HG02678 (cell line): ENCODE measurements around the gene FLYWCH1.
"Not testable (repeated sequence)": the region's sequence is repeated elsewhere in the genome, so short reads cannot be mapped to it uniquely, and the experiment has no call there.

Experiments used
- ATAC-seq: cut with Tn5 transposase; IDR thresholded peaks from one replicate; pipeline ENCODE4 v1.9.1; 2021; ENCODE audit warnings: mild to moderate bottlenecking, moderate library complexity; ENCODE audit not compliant: unreplicated experiment

FLYWCH1 gene

DNA sequence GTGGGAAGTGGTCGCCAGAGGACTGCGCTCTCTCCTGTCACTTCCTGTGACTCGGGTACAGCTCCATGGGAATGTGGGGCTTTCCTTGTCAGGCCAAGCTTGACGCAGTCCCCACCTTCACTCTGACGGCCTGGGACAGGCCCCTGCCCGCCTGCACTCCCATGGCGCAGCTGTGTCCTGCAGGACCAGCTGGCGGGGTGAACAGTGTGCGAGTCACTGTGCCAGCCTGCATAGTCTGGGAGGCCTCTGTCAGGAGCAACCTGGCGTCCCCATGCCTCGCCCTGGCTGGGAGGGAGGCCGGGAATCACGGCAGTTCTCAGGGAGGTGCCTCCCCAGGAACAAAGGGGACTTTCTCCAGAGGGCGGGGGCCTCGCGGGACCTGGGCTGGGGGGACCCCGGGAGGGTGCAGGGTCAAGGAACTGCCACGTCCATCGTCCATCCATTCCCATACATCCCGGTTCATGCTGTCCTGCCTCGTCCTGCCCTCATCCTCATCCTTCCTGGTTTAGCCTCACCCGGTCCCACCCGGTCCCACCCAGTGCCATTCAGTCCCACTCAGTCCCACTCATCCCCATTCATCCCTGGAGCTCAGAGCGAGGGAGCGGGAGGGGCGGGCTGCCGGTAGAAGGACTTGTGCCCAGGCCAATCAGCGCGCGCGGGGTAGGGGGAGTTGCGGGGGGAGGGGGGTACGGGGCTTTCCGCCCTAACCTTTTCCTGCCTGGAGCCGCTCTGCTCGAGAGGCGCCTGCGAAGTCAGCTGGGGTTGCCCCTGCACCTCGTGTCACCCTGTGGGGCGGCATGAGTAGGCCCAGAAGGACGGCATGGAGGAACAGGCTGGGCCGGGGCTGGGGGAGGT, 13.4 kb downstream of the FLYWCH1 start:
- no peak for ATAC-seq

- ATAC-seq: no peak
Observed at GRCh38 chr16:2925951-2926649, 14.4 kb downstream of the FLYWCH1 start.

DNA sequence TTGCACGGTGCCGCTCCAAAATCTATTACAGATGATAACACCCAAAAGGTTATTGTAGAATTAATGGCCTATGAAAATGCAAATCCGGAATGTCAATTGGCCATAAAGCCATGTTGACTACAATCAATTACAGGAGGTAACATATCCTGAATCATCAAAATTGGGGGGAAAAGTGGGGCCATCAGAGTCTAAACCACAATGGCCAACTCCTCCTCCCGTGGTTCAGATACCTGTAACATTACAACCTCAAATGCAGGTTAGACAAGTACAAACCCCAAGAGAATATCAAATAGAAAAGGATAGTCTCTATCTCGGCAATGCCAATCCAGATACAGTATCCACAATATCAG, 14.9 kb downstream of the FLYWCH1 start:
- no peak for ATAC-seq

- peak; percentile 52 for ATAC-seq
Observed at GRCh38 chr16:2927010-2927646, 15.4 kb downstream of the FLYWCH1 start.

DNA sequence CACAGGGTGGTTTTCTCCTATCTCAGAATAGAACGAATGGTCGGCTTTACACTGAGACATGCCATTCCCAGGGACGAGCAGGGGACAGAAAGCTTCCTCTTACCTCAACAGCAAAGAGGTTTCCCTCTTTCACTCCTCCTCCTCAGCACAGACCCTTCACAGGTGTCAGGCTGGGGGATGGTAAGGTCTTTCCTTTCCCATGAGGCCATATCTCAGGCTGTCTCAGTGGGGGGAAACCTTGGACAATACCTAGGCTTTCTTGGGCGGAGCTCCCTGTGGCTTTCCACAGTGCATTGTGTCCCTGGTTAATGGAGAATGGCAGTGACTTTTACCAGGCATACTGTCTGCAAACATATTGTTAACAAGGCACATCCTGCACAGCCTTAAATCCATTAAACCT, 16.4 kb downstream of the FLYWCH1 start:
- ATAC-seq: not testable (repeated sequence)

GRCh38 chr16:2928796-2929195, 17.1 kb downstream of the FLYWCH1 start:
- ATAC-seq: no peak

GRCh38 chr16:2929693-2930092, 18.0 kb downstream of the FLYWCH1 start:
- ATAC-seq: no peak

GRCh38 chr16:2930236-2930635, 18.5 kb downstream of the FLYWCH1 start:
- no peak for ATAC-seq

GRCh38 chr16:2931231-2931914, 19.6 kb downstream of the FLYWCH1 start:
- ATAC-seq: not testable (repeated sequence)

DNA sequence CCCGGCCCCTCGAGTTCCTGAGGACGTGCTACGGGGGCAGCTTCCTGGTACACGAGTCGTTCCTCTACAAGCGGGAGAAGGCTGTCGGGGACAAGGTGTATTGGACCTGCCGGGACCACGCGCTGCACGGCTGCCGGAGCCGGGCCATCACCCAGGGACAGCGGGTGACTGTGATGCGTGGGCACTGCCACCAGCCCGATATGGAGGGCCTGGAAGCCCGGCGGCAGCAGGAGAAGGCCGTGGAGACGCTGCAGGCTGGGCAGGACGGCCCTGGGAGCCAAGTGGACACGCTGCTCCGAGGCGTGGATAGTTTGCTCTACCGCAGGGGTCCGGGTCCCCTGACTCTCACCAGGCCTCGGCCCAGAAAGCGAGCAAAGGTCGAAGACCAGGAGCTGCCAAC, 21.4 kb downstream of the FLYWCH1 start:
- ATAC-seq: no peak

DNA sequence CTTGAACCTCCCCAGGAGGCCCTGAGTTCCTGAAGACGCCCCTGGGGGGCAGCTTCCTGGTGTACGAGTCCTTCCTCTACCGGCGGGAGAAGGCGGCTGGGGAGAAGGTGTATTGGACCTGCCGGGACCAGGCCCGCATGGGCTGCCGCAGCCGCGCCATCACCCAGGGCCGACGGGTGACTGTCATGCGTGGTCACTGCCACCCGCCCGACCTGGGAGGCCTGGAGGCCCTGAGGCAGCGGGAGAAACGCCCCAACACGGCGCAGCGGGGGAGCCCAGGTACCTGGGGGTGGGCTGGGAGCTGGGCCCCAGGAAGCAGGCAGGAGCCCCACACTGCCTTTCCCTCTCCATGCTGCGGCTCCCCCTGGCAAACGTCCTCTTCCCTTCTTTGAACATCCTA, 22.0 kb downstream of the FLYWCH1 start:
- ATAC-seq: no peak

DNA sequence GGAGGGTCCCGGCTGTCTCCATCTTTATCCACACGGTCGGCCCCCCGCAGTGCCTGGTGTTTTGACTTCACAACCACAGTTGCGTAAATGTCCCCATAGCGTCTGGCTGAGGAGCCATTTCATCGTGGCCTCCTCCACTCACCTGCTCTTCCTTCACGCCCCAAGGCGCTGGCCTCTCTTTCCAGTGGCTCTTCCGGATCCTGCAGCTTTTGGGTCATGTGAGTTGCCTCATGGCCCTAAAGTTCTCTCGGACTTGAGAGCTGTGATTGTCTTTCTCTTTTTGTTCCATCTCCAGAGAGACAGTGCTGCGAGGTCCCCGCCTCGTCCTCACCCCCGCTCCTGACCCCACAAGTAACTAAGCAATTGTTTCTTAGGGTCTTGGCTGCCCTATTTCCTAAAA, 22.7 kb downstream of the FLYWCH1 start:
- no peak for ATAC-seq

DNA sequence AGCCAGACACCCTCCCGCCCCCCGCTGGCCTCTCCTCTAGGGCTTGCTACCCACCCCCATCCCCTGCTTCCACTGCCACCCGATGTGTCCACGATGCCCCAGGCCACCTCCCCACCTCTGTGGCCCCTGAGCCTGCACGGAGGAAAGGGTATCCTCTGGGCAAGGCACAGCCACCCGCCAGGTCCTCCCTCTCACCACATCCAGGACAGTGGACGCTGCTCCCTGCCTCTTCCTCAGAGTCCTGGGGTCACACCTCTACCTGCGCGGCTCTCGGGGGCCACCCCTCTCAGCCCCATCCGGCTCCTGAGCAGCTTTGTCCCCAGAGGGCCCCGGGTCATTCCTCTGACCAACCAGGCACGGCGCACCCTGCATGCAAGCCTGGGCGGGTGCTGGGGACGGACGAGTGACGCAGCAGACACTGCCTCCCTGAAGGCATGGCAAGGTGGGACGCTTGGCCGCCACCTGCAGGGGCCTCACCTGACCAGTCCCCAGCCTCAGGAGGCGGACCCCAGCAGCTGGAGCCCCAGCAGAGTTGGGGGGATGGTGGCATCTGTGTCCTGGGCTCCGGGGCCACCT, 24.8 kb downstream of the FLYWCH1 start:
- ATAC-seq: no peak

DNA sequence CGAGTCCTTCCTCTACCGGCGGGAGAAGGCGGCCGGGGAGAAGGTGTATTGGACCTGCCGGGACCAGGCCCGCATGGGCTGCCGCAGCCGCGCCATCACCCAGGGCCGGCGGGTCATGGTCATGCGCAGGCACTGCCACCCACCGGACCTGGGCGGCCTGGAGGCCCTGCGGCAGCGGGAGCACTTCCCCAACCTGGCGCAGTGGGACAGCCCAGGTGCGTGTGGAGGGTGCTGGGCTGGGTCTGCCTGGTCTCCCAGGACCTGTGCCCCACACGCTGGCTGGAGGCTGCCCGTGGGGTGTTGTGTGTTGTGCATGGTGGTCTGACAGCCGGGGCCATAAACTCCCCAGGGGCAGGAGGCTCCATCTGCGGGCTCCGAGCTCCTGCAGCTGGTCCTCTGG, 25.4 kb downstream of the FLYWCH1 start:
- no peak for ATAC-seq

DNA sequence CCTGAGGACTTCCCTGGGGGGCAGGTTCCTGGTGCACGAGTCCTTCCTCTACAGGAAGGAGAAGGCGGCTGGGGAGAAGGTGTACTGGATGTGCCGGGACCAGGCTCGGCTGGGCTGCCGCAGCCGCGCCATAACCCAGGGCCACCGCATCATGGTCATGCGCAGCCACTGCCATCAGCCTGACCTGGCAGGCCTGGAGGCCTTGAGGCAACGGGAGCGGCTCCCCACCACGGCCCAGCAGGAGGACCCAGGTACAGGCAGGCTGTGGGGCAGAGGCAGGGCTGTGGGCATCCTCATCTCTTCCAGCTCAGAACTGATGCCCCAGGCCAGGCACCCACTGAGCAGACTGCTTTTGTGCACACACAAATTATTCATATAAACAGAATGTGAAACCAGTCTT, 26.5 kb downstream of the FLYWCH1 start:
- ATAC-seq: no peak

DNA sequence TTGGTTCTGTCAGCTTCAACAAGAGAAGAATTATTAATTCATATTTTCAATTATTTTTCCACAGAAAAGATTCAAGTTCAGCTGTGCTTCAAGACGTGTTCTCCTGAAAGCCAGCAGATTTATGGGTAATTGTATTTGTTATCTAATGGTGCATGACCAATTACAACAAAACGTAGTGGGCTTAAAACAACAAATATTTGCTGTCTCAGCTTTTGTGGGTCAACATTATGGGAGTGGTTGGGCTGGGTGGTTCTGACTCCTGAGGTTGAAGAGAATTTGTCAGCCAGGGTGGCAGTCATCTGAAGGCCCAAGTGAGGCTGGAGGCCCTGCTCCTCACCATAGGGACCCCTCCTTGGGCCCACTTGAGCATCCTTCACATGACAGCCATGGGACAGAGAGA, 28.2 kb downstream of the FLYWCH1 start:
- no peak for ATAC-seq

GRCh38 chr16:2942045-2942444, 30.3 kb downstream of the FLYWCH1 start:
- no peak for ATAC-seq

- not testable (repeated sequence) for ATAC-seq
Observed at GRCh38 chr16:2943716-2944115, 32.0 kb downstream of the FLYWCH1 start.

DNA sequence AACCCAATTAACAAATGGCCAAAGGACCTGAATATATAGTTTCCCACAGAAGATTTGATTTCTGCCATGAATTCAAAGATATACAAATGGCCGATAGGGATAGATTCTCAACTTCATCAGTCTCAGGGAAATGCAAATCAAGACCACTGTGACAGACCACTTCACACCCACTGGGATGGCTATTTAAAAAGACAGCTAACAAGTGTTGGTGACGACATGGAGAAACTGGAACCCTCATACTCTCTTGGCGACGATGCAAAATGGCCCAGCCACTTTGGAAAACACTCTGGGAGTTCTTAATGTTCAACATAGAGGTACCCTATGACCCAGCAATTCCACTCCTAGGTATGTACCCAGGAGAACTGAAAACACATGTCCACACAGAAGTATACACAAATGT, 34.9 kb downstream of the FLYWCH1 start:
- ATAC-seq: no peak

DNA sequence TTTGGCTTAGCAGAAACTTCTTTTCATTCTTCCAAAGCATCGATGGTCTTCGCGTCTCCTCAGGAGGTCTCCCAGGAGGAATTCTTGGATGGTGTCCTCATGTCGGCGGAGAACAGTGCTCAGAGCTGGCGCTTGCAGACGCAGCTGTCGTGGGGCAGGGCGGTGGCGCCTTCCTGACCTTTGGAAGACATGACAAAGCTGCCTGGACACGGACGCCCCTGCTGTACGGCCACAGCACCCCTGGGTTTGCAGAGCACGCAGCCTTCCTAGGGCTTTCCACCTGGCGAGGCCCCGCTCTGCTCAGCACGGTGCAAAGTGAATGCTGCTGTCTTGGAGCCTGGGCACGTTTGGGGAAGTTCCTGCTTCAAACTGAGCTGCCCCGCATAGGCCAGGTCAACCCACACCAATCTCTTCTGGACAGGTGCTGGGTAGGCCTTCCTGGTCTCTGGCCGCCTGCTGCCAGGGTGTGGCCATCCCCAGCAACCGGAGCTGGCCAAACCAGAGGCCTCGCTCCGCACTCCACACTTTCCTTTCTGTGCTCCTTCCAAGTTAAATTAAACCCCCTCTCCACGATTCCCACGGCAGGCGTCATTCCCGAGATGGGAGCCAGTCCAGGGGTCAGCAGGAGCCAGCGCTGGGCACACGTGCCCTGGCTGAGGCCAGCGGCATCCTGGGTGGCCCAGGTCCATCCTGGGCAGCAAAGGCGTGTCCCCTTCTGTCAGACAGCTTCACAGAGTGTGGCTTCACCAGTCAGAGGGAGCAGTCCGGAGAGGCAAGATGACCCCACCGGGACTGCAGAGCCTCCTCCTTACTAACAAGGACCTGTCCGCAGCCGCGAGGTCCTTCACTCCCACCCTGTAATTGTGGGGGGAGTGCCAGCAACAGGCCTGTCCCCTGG, 37.3 kb downstream of the FLYWCH1 start:
- ATAC-seq: no peak
